Tibial artery (tissue), 4 donors: Measurements from ENCODE around the gene ZGPAT.

Source experiments
- DNase-seq, 2 donors: peaks; one replicate each; pipeline ENCODE4 v3.0.0-alpha.2; 2019
- H3K27ac ChIP-seq, 2 donors: fragments of 200-600 bp; sonication (generic) in 1 of 2; 1 replicate in 1 of 2; 2 replicates in 1 of 2; pipeline ENCODE4 v1.5.1; 2018 to 2019; ENCODE audit warnings: mild to moderate bottlenecking in 1 of 2
- H3K27me3 ChIP-seq, 2 donors: fragments of 200-600 bp; sonication (generic) in 1 of 2; one replicate each; pipeline versions ENCODE4 v1.5.1 to v1.6.0; 2016 to 2019
- H3K36me3 ChIP-seq, 3 donors: fragments of 200-600 bp; sonication (generic) in 2 of 3; one replicate each; pipeline ENCODE4 v1.5.1; 2016 to 2019; ENCODE audit warnings: mild to moderate bottlenecking in 2 of 3
- H3K4me1 ChIP-seq, 4 donors: fragments of 200-600 bp; sonication (generic) in 2 of 4; 1 replicate in 3 of 4; 2 replicates in 1 of 4; pipeline ENCODE4 v1.5.1; 2016 to 2019
- H3K4me3 ChIP-seq, 2 donors: fragments of 200-600 bp; sonication (generic) in 1 of 2; 1 replicate in 1 of 2; 2 replicates in 1 of 2; pipeline ENCODE4 v1.5.1; 2018 to 2019; ENCODE audit warnings: mild to moderate bottlenecking in 2 of 2
- H3K9me3 ChIP-seq, 3 donors: fragments of 200-600 bp; sonication (generic) in 1 of 3; one replicate each; pipeline ENCODE4 v1.5.1; 2016 to 2019
- CTCF ChIP-seq, 2 experiments: fragments of 200-600 bp in 1 of 2; fragments of 450-650 bp in 1 of 2; IDR thresholded peaks; one replicate each; pipeline ENCODE4 v1.5.1; 2017 to 2019; ENCODE audit warnings: antibody characterized with exemption in 2 of 2, mild to moderate bottlenecking in 1 of 2, moderate library complexity in 1 of 2
- intact Hi-C: fragments of 100-400 bp; cut with DNase I; formaldehyde crosslinking; loops from one replicate; pipeline ENCODE4 v1.15.0; 2023; ENCODE audit warnings: low total_unique reads

Gene ZGPAT

GRCh38 chr20:63703471-63703975 is 4.3 kb upstream of the ZGPAT start:
- H3K9me3 ChIP-seq = no peaks in the 10 kb centered on the region
- intact Hi-C loops = no loop called here
- H3K27ac ChIP-seq = no peak overlapping the region
- DNase-seq = peak; percentile 20 to 61
- H3K36me3 ChIP-seq = peaks cover 11 to 60% (median 44%) of the 10 kb centered on the region in 3 donors
- no peaks in the 10 kb centered on the region for H3K27me3 ChIP-seq
- H3K4me1 ChIP-seq = peaks cover 0 to 34% (median 28%) of the 10 kb centered on the region in 4 donors
- no peak overlapping the region for H3K4me3 ChIP-seq
- TF ChIP-seq CTCF (IDR thresholded peaks at IDR 0.05) = no peak

GRCh38 chr20:63703976-63704748 is 3.7 kb upstream of the ZGPAT start:
- peaks cover 0 to 34% (median 28%) of the 10 kb centered on the region in 4 donors for H3K4me1 ChIP-seq
- H3K27me3 ChIP-seq = no peaks in the 10 kb centered on the region
- DNase-seq = peak in 1 of 2 donors; percentile 57
- H3K27ac ChIP-seq = no peak overlapping the region
- intact Hi-C loops = no loop called here
- peaks cover 11 to 65% (median 41%) of the 10 kb centered on the region in 3 donors for H3K36me3 ChIP-seq
- no peak for TF ChIP-seq CTCF (IDR thresholded peaks at IDR 0.05)
- H3K4me3 ChIP-seq = no peak overlapping the region
- H3K9me3 ChIP-seq = no peaks in the 10 kb centered on the region

GRCh38 chr20:63704749-63705117 is 3.1 kb upstream of the ZGPAT start:
- Histone ChIP-seq H3K36me3 (peaks cover 11 to 71% (median 38%) of the 10 kb centered on the region in 3 donors), H3K4me1 (peaks cover 0 to 34% (median 28%) of the 10 kb centered on the region in 4 donors), H3K27ac (no peak overlapping the region), H3K27me3 (no peaks in the 10 kb centered on the region), H3K9me3 (no peaks in the 10 kb centered on the region), H3K4me3 (no peak overlapping the region)
- intact Hi-C loops = loop anchor here (5.0 kb wide), 2 partner anchors 47 to 77 kb away; partner anchors contain the start of genes GMEB2 and RTEL1
- peak in 1 of 2 donors; percentile 38 for DNase-seq
- no peak for TF ChIP-seq CTCF (IDR thresholded peaks at IDR 0.05)

GRCh38 chr20:63705232-63706026 is 2.4 kb upstream of the ZGPAT start:
- Histone ChIP-seq H3K4me3 (no peak overlapping the region), H3K4me1 (peaks cover 0 to 34% (median 26%) of the 10 kb centered on the region in 4 donors), H3K27ac (no peak overlapping the region), H3K9me3 (no peaks in the 10 kb centered on the region), H3K36me3 (peaks cover 14 to 72% (median 31%) of the 10 kb centered on the region in 3 donors), H3K27me3 (no peaks in the 10 kb centered on the region)
- no peak for TF ChIP-seq CTCF (IDR thresholded peaks at IDR 0.05)
- intact Hi-C loops = loop anchor here (5.0 kb wide), 2 partner anchors 48 to 78 kb away; partner anchors contain the start of genes GMEB2 and RTEL1
- peak in 1 of 2 donors; percentile 50 for DNase-seq

- TF ChIP-seq CTCF (IDR thresholded peaks at IDR 0.05) = no peak
- no peaks in the 10 kb centered on the region for H3K27me3 ChIP-seq
- DNase-seq = peak in 1 of 2 donors; percentile 53
- H3K36me3 ChIP-seq = peaks cover 21 to 69% (median 34%) of the 10 kb centered on the region in 3 donors
- H3K4me3 ChIP-seq = peak overlapping the region in 1 of 2 donors; percentile 82
- intact Hi-C loops = loop anchor here (5.0 kb wide), 2 partner anchors 49 to 79 kb away; partner anchors contain the start of genes GMEB2 and RTEL1
- peak overlapping the region in 1 of 2 donors; percentile 76 for H3K27ac ChIP-seq
- peaks cover 0 to 38% (median 28%) of the 10 kb centered on the region in 4 donors for H3K4me1 ChIP-seq
- no peaks in the 10 kb centered on the region for H3K9me3 ChIP-seq
Measured at GRCh38 chr20:63706027-63706695, 1.7 kb upstream of the ZGPAT start.
